A673 (cell line): Measurements from ENCODE around the gene ABCA2.

ENCODE experiments used
- EZH2 ChIP-seq: fragments of 200-600 bp; sonication (generic); IDR thresholded peaks from 2 replicates; pipeline ENCODE4 v1.6.1; 2017; ENCODE audit warnings: borderline replicate concordance, low read depth, mild to moderate bottlenecking, mixed read lengths, antibody characterized with exemption, low read length; ENCODE audit not compliant: poor library complexity, severe bottlenecking
- TF ChIP-seq, protein P1 (sequence below): fragments of 300-800, 200-600 bp; sonication (generic); conservative IDR thresholded peaks from 2 replicates; pipeline ENCODE4 v1.5.1; 2017; ENCODE audit warnings: low read depth, mild to moderate bottlenecking, antibody characterized with exemption, low read length, moderate library complexity, mixed read lengths

DNA sequence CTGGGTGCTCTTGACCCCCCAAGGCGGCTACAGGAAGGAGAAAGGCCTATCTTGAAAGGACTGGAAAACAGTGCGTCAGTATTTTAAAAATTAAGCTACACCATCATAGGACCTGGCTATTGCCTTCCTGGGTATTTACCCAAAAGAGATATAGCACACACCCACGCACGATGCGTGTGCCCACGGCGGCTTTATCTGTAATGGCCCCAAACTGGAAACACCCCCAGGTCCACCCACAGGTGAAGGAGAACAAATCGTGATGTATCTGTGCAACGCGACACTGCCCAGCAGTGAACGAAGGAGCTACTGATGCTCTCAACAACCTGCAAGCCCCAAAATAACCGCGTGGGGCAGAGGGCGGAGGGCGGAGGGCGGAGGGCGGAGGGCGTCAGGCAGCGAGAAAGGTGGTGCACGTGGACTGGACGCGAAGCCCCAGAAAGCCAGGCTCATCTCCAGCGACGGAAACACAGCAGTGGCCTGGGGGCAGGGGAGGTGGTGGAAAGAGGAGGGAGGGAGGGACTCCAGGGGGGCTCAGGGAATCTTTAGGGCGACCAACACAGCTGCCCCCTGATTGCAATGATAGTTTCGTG lies 63.1 kb downstream of the ABCA2 start:
- TF ChIP-seq, protein P1, sequence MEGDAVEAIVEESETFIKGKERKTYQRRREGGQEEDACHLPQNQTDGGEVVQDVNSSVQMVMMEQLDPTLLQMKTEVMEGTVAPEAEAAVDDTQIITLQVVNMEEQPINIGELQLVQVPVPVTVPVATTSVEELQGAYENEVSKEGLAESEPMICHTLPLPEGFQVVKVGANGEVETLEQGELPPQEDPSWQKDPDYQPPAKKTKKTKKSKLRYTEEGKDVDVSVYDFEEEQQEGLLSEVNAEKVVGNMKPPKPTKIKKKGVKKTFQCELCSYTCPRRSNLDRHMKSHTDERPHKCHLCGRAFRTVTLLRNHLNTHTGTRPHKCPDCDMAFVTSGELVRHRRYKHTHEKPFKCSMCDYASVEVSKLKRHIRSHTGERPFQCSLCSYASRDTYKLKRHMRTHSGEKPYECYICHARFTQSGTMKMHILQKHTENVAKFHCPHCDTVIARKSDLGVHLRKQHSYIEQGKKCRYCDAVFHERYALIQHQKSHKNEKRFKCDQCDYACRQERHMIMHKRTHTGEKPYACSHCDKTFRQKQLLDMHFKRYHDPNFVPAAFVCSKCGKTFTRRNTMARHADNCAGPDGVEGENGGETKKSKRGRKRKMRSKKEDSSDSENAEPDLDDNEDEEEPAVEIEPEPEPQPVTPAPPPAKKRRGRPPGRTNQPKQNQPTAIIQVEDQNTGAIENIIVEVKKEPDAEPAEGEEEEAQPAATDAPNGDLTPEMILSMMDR, result no peak
- TF ChIP-seq EZH2, result no peak
